HG03196 (cell line): ENCODE results near the gene OPCML.

Source experiments
- ATAC-seq: cut with Tn5 transposase; IDR thresholded peaks from one replicate; pipeline ENCODE4 v1.9.1; 2021; ENCODE audit not compliant: unreplicated experiment

The OPCML gene

DNA sequence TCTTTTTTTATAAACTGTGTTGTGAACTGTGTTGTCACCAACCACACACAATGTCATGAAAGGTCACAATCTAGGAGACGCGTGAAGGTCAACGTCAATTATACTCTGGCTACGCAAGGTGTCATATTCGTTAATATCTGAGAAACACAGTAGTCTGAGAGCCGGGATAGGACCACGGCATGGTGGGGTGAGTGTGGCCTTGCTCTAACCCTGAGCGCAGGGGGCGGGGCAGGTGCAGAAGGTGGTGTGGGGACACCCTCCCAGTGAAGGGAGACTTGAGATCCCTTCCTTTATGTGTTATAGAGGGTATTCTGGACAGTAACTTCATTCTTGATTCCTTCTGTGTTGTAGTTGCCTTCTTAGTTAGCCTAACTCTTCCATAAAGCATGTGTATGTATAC is 883.0 kb downstream of the OPCML start:
- ATAC-seq, result no peak

- ATAC-seq, result no peak
Measured at GRCh38 chr11:132648851-132649250, 883.5 kb downstream of the OPCML start.

DNA sequence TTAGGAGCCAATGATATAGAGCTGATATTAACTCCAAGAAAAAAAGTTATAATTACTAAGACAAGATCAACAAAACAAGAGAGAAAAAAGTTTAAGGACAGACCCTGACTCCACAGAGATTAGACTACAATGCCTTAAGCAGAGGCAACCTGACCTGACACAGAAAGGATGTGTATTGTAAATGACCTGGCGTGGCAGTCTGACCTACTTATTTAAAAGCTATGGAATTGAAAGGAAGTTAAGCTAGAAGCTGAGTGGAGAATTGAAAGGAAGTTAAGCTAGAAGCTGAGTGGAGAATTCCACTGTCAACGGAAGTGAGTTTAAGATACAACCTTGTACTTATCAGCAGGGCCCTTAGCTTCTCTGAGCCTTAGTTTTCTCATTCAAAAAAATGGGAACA is 885.4 kb downstream of the OPCML start:
- ATAC-seq, result no peak

DNA sequence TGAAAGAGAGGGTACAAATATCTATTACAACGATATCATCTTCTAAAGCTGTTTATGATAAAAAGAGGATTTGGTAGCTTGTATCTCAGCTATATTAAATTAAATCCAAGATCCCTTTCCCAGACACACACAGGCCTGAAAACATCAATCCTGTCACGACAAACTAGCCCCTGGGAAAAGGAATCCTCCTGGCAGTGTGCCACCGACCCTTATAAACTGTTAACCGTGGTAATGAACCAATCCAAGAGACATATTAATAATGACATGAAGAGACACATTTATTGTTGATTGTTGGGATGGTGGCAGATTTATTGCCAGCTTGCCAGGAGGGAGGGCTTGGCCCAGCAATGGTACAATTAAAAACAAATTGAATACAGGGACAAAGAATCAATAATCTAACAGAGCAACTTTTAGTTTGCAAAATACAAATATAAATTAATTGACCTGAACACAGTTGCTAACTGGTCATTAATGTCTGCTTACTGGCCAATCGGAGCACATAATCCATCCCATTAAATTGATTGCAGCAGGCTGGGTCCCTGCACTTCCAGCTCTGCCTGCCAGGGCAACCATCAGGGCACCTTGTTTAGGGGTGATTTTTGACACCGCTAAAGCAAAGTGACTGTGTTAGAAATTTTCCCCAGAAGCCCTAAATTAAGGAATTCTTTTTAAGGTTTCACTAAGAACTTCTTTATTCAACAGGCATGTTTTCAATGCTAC is 887.6 kb downstream of the OPCML start:
- no peak for ATAC-seq

GRCh38 chr11:132643239-132643638 is 889.1 kb downstream of the OPCML start:
- ATAC-seq, result no peak

GRCh38 chr11:132640952-132641351 is 891.3 kb downstream of the OPCML start:
- ATAC-seq, result no peak

- ATAC-seq, result no peak
Measured at GRCh38 chr11:132639986-132640385, 892.3 kb downstream of the OPCML start.

GRCh38 chr11:132639403-132639802 is 892.9 kb downstream of the OPCML start:
- no peak for ATAC-seq

GRCh38 chr11:132638423-132638822 is 893.9 kb downstream of the OPCML start:
- no peak for ATAC-seq

DNA sequence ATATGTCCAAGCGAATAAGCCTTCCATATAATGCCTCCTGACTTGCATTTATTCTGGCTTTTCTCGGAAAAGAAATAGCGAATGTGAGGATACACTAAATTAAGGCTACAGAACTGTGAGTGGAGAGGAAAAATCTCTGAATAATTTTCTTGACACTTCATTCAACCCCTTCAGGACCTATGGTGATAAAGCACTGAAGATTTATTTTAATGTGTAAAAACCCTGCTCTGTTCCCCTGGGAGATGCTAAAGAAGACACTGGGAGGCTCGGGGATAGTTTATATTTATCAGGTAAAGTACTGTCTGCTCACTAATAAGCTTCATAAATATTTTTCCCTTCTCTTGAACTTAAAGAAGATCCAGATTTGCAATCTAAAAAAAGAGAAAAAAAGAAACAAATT is 895.8 kb downstream of the OPCML start:
- no peak for ATAC-seq

DNA sequence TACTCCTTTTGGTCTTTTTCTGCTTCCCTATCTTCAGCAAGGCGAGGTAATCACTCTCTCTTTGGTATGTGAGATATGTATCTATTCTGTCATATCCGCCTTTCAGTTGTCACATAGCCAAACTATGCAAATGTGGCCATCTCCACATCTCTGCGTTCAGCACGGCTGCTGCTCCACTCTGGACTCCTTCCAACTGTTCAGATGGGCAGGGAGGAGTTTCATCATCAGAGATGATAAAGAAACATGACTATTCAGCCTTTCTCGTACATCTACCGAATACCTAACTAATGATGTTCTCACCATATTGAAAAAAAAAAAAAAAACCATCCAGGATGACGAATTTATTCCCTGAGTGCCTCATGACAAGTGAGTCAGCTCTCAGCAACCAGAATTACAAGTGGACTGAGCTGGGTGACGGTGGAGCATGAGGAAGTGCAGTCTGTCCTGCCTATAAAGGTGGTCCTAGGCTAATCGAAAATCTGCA is 899.6 kb downstream of the OPCML start:
- no peak for ATAC-seq

- ATAC-seq, result no peak
Measured at GRCh38 chr11:132631989-132632388, 900.3 kb downstream of the OPCML start.

DNA sequence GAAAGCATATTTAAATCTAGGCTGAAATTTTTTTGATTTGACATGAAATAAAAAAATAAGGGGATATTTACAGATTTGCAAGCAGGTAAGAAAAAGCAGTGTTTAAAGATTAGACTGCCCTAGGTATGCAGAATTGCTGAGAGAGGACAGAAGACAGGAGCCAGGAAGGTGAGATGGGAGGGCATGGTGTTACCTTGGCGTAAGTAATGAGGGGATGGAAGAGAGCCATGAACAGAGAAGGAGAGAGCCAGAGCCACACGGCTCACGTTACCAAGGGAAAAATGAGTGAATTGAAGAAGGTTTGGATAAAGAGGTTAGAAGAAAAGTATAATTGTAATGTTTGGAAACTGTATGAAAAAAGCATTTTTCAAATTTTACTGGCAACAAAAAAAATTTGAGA is 904.3 kb downstream of the OPCML start:
- no peak for ATAC-seq

DNA sequence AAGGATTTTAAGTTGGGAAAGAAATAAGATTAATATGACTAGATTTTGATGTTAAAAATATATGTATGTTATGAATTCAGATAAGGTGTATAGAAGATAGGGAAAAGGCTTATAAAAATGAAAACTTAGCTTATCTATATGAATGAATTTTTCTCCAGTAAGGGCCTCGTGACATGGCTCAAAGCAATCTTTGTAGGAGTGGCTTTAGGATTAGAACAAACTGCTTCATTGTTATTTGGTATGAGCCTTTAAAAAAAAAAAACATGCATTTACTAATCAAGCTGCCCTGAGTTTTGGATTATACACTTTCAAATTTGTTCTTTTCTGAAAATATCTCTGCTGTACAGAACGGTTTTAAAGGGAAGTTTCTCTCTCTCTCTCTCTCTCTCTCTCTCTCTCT is 905.9 kb downstream of the OPCML start:
- no peak for ATAC-seq

- ATAC-seq, result no peak
Measured at GRCh38 chr11:132623511-132623910, 908.8 kb downstream of the OPCML start.

DNA sequence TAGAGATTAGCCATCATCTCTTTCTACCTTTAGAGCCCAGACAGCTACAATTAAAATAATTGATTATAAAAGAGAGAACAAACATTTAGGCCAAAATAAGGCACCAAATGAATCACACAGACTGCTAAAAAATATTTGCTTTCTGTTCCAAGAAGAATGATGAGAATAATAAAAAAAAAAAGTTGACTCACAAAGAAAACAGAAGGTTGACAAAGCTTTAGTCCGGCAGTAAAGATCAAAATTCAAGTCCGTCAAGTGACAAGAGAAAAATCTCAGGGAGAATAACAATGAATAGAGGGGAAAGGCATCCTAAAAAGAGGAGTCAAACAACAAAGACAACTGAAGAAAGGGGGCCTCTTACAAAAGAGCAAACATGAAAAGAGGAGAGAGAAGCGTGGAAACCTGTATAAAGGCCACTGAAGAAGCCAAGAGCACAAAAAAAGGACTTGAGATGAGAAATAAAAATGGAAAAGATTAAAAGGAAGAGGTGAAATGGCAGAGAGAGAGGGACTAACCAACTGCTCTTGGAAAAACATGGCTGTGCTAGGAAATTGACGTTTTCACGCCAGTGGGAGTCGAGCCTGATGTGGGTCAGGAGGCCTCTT is 910.2 kb downstream of the OPCML start:
- ATAC-seq, result no peak

GRCh38 chr11:132620423-132620822 is 911.9 kb downstream of the OPCML start:
- ATAC-seq, result no peak

GRCh38 chr11:132610791-132611190 is 921.5 kb downstream of the OPCML start:
- ATAC-seq, result no peak

DNA sequence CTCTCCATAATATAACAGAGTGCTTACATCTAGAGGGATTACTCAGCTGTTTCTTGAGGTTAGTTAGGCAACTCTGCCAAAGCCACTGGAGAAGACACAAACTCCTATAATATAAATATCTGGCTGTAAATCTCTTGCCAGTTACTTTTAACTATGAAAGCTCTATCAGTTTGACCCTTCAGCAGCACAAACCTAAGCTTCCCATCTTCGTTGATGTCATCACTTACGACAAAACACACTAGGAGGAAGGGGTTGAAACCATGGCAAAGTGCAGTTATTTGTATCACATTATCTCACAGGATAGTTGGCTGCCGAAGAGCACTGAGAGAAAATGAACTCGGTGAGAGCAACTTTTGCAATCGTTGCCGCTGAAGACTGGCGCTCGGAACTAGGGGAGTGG is 922.1 kb downstream of the OPCML start:
- ATAC-seq, result no peak

DNA sequence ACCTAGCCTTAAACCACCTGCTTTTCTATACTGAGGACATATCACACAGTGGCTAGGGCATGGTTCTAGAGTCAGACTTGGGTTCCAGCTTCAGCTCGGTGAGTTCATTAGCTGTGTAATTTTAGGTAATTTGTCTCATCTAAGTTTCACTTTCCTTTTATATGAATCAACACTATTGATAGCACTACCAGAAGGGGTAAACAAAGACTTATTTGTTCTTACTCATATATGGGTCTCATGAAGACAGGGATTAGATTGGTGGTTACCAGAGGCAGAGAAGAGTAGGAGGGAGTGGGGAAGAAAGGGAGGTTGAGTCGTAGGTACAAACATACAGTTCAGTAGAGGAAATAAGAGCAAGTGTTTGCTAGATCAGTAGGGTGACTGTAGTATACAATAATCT is 924.7 kb downstream of the OPCML start:
- no peak for ATAC-seq

DNA sequence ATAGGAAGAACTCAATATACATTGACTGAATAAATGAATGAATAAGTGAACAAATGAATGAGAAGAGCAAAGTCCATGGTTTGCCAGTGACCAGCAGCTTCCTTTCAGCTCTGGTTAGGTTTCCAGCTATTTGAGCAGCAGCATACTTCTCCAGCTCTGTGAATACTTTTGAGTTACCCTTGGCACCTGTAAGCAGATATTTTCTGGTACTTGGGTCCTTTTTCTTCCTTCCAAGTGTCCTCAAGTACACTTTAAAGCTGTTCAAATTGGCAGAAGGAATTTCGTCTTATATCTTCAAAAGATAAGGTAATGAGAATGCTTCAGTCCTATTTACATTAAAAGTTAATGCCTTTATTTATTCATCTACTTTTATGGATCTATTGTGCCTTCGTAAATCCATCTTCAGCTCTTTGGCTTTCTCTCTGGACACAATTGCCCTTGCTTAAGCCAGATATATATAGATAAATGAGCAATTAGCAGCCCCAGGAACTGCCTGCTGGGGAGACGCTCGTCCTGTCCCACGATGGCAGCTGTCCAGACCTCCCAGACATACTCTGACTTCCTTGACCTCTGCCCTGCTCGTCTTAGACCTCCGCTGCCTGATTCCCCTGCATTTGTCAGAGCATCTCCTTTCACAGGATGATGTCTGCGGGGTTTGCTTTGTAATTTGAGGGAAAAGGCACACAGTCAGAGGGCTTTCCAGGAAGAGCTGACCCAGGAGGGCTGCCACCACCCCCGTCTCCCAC is 926.3 kb downstream of the OPCML start:
- ATAC-seq, result no peak

- no peak for ATAC-seq
Measured at GRCh38 chr11:132604431-132604830, 927.9 kb downstream of the OPCML start.
